Common myeloid progenitor, CD34-positive (primary cell): ENCODE measurements around the gene METTL25B.
A peak's percentile ranks its signal among the peaks of the same experiment; 100 is the strongest.

Source experiments
- CTCF ChIA-PET: fragments of 350-600 bp; sonication (Branson Sonifier 250); formaldehyde crosslinking; loops from one replicate; lab custom pipeline; 2021; ENCODE audit warnings: antibody characterized with exemption; lab: Charles Lee
- POLR2A ChIA-PET: fragments of 350-600 bp; sonication (Branson Sonifier 250); formaldehyde crosslinking; loops from one replicate; lab custom pipeline; 2021; ENCODE audit warnings: antibody characterized with exemption; lab: Charles Lee
- DNase-seq, 3 donors: peaks; one replicate each; pipeline versions ENCODE4 v3.0.0 to v3.0.0-alpha.2; 2013
- H3K27ac ChIP-seq, 2 experiments: 1 replicate in 1 of 2; 2 replicates in 1 of 2; pipeline ENCODE4 v1.7.0; 2013; ENCODE audit warnings: inconsistent platforms in 2 of 2, low read length in 2 of 2, mild to moderate bottlenecking in 2 of 2, low read depth in 1 of 2, moderate library complexity in 1 of 2; ENCODE audit not compliant: severe bottlenecking in 2 of 2, insufficient read depth in 1 of 2, poor library complexity in 1 of 2
- H3K27me3 ChIP-seq, 5 experiments: replicated peaks in 2 of 5; 1 replicate in 3 of 5; 2 replicates in 2 of 5; pipeline versions ENCODE4 v1.6.1 to v1.7.0; 2013; ENCODE audit warnings: low read length in 4 of 5, mild to moderate bottlenecking in 2 of 5, moderate library complexity in 2 of 5, inconsistent platforms in 1 of 5; ENCODE audit not compliant: insufficient read depth in 5 of 5, control insufficient read depth in 4 of 5
- H3K36me3 ChIP-seq, 4 experiments: 1 replicate in 2 of 4; 2 replicates in 2 of 4; pipeline versions ENCODE4 v1.6.1 to v1.7.0; 2013; ENCODE audit warnings: low read length in 3 of 4, control low read depth in 1 of 4, mild to moderate bottlenecking in 1 of 4; ENCODE audit not compliant: control insufficient read depth in 4 of 4, insufficient read depth in 4 of 4
- H3K4me1 ChIP-seq, 4 experiments: 1 replicate in 3 of 4; 2 replicates in 1 of 4; pipeline versions ENCODE4 v1.6.1 to v1.7.1; 2013; ENCODE audit warnings: low read length in 3 of 4, mild to moderate bottlenecking in 3 of 4, control low read depth in 1 of 4, inconsistent platforms in 1 of 4, moderate library complexity in 1 of 4; ENCODE audit not compliant: control insufficient read depth in 4 of 4, insufficient read depth in 4 of 4; ENCODE audit errors: control extremely low read depth in 1 of 4
- H3K4me3 ChIP-seq, 7 experiments: 1 replicate in 4 of 7; 2 replicates in 3 of 7; pipeline versions ENCODE4 v1.5.1 to v1.7.0; 2013; ENCODE audit warnings: mild to moderate bottlenecking in 7 of 7, low read length in 6 of 7, moderate library complexity in 6 of 7, inconsistent platforms in 2 of 7, low read depth in 2 of 7, control low read depth in 1 of 7; ENCODE audit not compliant: insufficient read depth in 4 of 7, control insufficient read depth in 1 of 7; ENCODE audit errors: extremely low read depth in 1 of 7
- H3K9me3 ChIP-seq, 5 experiments: 1 replicate in 4 of 5; 2 replicates in 1 of 5; pipeline versions ENCODE4 v1.6.1 to v1.7.1; 2013; ENCODE audit warnings: low read length in 4 of 5, mild to moderate bottlenecking in 2 of 5, inconsistent platforms in 1 of 5, low read depth in 1 of 5, moderate library complexity in 1 of 5; ENCODE audit not compliant: control insufficient read depth in 4 of 5, insufficient read depth in 2 of 5; ENCODE audit errors: control extremely low read depth in 1 of 5
- WGBS: methylation state at CpG from one replicate; pipeline ENCODE4 v1.1.5; 2013; ENCODE audit not compliant: insufficient coverage; 5-methylcytosine and 5-hydroxymethylcytosine counted together

Gene METTL25B

GRCh38 chr1:156781585-156782186 lies 53.4 kb downstream of the METTL25B start:
- Histone ChIP-seq H3K27me3 (no peaks in the 10 kb centered on the region), H3K9me3 (no peaks in the 10 kb centered on the region), H3K4me1 (peaks cover 11 to 34% (median 17%) of the 10 kb centered on the region in 4 experiments), H3K36me3 (peaks cover 6 to 40% (median 15%) of the 10 kb centered on the region in 4 experiments), H3K27ac (no peak overlapping the region), H3K4me3 (no peak overlapping the region)
- CTCF ChIA-PET = interaction anchor here (0.7 to 2.1 kb wide), 9 partner anchors 9 to 108 kb away, joined by 3 to 14 read pairs (median 3); partner anchors contain the start of genes ISG20L2 and METTL25B
- POLR2A ChIA-PET = interaction anchor here (0.6 to 1.0 kb wide), 2 partner anchors 26 to 57 kb away, joined by 3 read pairs; no protein-coding TSS in a partner anchor
- DNase-seq = no peak

GRCh38 chr1:156785458-156785857 lies 57.2 kb downstream of the METTL25B start:
- Histone ChIP-seq H3K4me1 (peaks cover 8 to 32% (median 13%) of the 10 kb centered on the region in 4 experiments), H3K9me3 (no peaks in the 10 kb centered on the region), H3K27ac (peak overlapping the region in 1 of 2 experiments; percentile 47), H3K4me3 (no peak overlapping the region), H3K36me3 (peaks cover 11 to 59% (median 32%) of the 10 kb centered on the region in 4 experiments), H3K27me3 (no peaks in the 10 kb centered on the region)
- DNase-seq = no peak
- POLR2A ChIA-PET = interaction anchor here (1.2 kb wide), 1 partner anchor 14 kb away, joined by 3 read pairs; no protein-coding TSS in a partner anchor
- 76% methylated on average over 4 of the region's 6 CpGs for WGBS
- CTCF ChIA-PET = interaction anchor here (0.8 to 4.1 kb wide), 8 partner anchors 9 to 126 kb away, joined by 3 to 20 read pairs (median 8); partner anchors contain the start of gene ISG20L2
